K562 (cell line): ENCODE measurements around the gene TBC1D1. TPM values are rescaled to one million over a fixed set of nuclear protein-coding genes. Genes with fewer than 3 reads are reported as not detected.

Experiments
- BACH1 ChIP-seq: fragments of 200-800 bp; sonication (Bioruptor generic); IDR thresholded peaks from 2 replicates; pipeline ENCODE4 v1.6.1; 2016; ENCODE audit warnings: missing genetic modification characterization, missing compliant biosample characterization
- CCAR2 ChIP-seq: fragments of 200-400 bp; formaldehyde crosslinking; IDR thresholded peaks from 2 replicates; pipeline ENCODE4 v1.6.1; 2017; ENCODE audit warnings: mild to moderate bottlenecking, low read depth, low read length
- JUNB ChIP-seq: fragments of 450-650 bp; formaldehyde crosslinking; conservative IDR thresholded peaks from 2 replicates; pipeline ENCODE4 v1.4.0; 2020; ENCODE audit warnings: mild to moderate bottlenecking
- KAT7 ChIP-seq: sonication (generic); formaldehyde crosslinking; IDR thresholded peaks from 2 replicates; pipeline ENCODE4 v1.8.0; 2022; ENCODE audit warnings: missing genetic modification reagents, mild to moderate bottlenecking, borderline replicate concordance
- ZBTB40 ChIP-seq, 2 experiments: fragments of 450-650 bp in 1 of 2; sonication (generic) in 1 of 2; formaldehyde crosslinking in 1 of 2; IDR thresholded peaks; 2 replicates each; pipeline versions ENCODE4 v1.7.1 to v1.9.0; 2016 to 2022; ENCODE audit warnings: inconsistent platforms in 1 of 2, mild to moderate bottlenecking in 1 of 2, missing genetic modification reagents in 1 of 2
- ZNF717 ChIP-seq: fragments of 250-450 bp; sonication (Bioruptor Pico); IDR thresholded peaks from 2 replicates; pipeline ENCODE4 v1.5.0; 2021
- ZNF76 ChIP-seq: fragments of 250-450 bp; sonication (Bioruptor Pico); IDR thresholded peaks from 2 replicates; pipeline ENCODE4 v1.4.0; 2020; ENCODE audit warnings: mild to moderate bottlenecking, moderate library complexity, borderline replicate concordance
- polyA plus RNA-seq, 8 experiments: library from polyadenylated mRNA; depleted of rRNA in 4 of 8; stranded (reverse) in 5 of 8; unstranded in 3 of 8; fragments of >200 nt; fragmentation: Nextera tagmentation in 2 of 8; fragmentation: Illumina TruSeq in 1 of 8; extraction: Ambion mirVana in 2 of 8; extraction: Trizol in 1 of 8; gene quantifications; 2 replicates each; pipeline versions ENCODE4 v1.2.1 to v1.2.3, GENCODE V29; 2011 to 2014; ENCODE audit warnings: inconsistent platforms in 1 of 8, missing spikeins in 1 of 8
- total RNA-seq, 7 experiments: library from RNA; depleted of rRNA in 6 of 7; stranded (reverse); fragments of >200 nt in 6 of 7; fragmentation: Illumina TruSeq in 2 of 7; extraction: Trizol in 2 of 7; gene quantifications; 2 replicates each; pipeline versions ENCODE4 v1.2.1 to v1.2.3, GENCODE V29; 2011 to 2021; ENCODE audit warnings: low replicate concordance in 1 of 7

TBC1D1 gene
- total and polyA plus RNA-seq, 9 of the 15 experiments (the other 6 are each of a cell fraction or from before 2014, with no cell fraction given), result 0.59 to 14.2 (median 8.8) TPM

DNA sequence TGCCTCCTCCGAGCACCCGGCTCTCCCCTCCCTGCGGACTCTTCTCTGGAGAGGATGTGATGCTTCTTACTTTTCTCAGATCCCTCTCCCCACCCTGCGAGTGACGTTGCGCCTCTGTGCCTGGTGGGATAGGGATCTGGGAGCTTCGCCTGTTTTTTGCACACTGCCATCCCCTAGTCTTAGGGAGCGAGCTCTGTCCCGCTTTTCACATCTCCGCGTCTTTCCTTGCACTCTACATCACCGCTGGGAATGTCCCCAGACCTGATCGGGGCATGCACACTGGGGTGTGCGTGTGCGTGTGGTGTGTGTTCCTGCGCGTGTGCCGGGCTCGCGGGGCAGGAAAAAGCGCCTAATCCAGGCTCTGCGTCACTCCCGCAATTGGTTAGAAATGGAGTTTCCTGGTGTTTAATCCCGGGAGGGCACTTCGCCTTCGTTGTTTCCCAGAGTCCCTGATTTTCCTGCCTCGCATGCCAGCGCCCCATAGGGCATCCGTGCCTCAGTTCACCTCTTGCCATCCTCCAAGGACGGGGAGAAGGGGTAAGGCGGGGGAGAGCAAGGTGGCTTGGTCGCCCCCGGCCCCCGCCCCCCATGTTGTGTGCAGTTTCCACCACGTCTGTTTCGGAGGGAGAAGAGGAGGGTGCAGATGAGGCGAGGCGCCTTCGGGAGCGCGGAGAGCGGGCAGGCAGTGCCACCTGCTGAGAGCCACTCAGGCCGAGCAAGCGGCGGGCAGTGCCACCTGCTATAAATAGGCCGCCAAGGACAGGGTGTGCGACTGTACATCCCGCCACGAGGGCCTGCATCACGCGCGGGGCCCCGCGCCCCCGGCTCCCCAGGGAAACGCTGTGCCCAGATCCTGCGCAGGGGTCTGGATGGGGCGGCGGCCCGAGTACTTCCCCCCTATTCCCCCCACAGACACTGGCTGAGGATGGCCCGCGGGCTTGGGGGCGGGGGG lies 759 bp upstream of the TBC1D1 start (continued):
- no peak for TF ChIP-seq ZBTB40 (IDR thresholded peaks at IDR 0.05)
- TF ChIP-seq ZBTB40 (CRISPR knock-in tag; IDR thresholded peaks at IDR 0.05), result no peak
- no peak for TF ChIP-seq CCAR2
- no peak for TF ChIP-seq ZNF717 (CRISPR knock-in tag)
- no peak for TF ChIP-seq BACH1 (tag)
- no peak for TF ChIP-seq JUNB (CRISPR knock-in tag)
- no peak for TF ChIP-seq ZNF76
- no peak for TF ChIP-seq KAT7 (CRISPR knock-in tag)
